ENCODE results near the gene CYP26C1. TPM values are rescaled to one million over a fixed set of nuclear protein-coding genes. Genes with fewer than 3 reads are reported as not detected.

The CYP26C1 gene, protein sequence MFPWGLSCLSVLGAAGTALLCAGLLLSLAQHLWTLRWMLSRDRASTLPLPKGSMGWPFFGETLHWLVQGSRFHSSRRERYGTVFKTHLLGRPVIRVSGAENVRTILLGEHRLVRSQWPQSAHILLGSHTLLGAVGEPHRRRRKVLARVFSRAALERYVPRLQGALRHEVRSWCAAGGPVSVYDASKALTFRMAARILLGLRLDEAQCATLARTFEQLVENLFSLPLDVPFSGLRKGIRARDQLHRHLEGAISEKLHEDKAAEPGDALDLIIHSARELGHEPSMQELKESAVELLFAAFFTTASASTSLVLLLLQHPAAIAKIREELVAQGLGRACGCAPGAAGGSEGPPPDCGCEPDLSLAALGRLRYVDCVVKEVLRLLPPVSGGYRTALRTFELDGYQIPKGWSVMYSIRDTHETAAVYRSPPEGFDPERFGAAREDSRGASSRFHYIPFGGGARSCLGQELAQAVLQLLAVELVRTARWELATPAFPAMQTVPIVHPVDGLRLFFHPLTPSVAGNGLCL
- 0.10 TPM in 1 of 2 replicates, not detected in the other for total RNA-seq
- 0.23 TPM for polyA plus RNA-seq (2012)

DNA sequence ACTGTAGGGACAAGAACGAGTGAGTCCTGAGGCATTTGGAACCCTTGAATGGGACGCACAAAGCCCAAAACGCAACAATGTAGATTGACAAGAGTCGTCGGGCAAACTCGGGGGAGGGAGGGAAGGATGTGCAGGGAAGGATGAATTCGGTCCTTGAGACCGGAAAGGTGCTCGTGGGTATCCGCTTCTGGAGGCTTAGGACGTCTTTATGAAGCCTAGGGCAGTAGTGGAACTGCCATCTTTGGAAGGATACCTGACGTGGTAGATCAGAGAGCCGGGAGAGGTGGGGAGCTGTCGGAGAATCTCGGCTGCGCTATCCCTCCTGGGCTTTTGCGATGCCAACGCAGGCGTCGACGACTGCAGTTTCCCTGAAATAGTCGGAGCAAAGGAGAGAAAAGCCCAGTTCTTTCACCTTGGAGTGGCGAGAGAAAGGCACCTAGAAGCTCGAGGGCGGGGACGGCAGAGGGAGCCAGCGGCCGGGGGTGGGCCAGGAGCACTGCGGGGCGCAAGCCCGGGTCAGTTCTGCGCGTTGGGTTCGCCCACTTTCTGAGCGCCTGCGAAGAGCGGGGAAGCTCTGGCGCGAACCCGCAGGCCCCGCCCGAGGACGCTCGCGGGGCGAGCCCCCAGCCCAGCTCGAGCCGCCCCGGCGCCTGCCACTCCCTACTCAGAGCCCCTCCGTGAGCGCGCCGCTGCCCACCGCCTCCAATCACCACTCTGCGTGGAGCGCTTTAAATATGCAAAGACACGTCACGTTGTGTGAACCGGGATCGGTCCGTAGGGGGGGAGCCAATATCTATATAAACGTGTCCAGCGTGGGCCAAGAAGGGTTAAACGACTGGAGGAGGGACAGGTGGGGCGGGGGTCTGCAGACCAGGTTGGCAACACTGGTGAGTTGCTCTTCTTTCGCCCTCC lies at the start of gene CYP26C1:
Gene CYP26C1 (plus strand): TSS at position 824 of the 912 bp plus-strand sequence. CDS start 466 bp downstream, outside the sequence.
- no peak for DNase-seq (ENCODE audit: low read depth)

DNA sequence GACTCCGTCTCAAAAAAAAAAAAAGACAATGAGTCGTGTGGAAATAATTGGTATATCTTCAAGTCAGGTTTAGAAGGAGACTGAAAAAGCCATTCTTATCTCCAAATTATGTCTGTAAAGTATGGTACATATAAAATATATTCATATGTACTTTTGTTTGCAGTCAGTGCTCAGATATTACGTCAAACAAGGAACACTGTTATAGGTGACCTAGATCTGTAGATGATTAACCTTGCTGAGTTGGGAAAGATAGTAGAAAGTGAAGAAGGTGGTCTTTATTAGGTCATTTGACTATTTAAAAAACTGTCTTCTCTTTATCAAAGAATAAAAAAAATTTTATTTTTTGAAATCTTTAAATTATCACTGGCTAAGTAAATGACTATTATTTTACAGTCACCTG lies 44.9 kb upstream of the CYP26C1 start:
- no peak for DNase-seq (ENCODE audit: low read depth)

DNA sequence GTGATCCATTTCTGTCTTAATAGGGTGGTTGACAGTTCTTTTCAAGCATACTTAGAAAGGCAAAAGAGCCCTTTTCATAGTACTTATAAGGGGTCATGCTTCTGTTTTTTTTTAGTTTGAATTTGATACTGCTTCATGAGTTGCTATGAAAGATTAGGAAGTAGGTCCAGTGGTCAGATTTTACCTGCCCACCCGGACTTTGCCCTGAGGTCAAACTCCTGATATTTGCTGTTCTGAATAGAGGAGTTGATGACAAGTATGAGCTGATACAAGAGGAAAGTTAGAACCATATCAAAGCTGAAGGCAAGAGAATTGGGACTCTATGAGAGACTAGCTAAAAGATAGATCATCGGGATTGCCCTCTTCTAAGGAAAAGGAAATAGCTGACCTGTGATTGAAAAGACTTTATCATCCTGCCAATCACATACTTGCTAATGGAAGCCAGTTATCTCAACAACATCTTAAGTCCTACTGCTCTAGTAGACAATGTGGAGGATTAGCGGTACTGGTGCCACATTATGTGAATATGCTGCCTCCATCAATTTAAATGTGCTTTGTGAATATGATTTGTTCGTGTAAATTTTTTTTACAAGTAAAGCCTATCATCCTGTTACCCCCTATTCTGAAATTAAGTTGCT lies 37.5 kb upstream of the CYP26C1 start:
- no peak for DNase-seq (ENCODE audit: low read depth)

DNA sequence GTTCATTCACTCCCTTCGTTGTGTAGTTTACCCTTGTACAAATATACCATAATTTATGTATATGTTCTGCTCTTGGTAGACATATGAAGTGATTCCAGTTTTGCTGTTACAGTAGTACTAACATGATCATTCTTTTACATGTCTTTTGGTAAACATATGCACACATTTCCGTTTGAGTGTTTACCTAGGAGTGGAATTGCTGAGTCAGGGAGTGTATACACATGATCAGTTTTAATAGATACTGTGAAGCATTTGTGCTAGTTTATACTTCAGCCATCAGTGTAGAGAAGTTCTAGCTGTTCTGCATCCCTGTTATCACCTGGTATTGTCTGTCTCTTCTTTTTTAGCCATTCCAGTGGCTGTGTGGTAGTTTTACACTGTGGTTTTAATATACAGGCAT lies 34.5 kb upstream of the CYP26C1 start:
- no peak for DNase-seq (ENCODE audit: low read depth)

DNA sequence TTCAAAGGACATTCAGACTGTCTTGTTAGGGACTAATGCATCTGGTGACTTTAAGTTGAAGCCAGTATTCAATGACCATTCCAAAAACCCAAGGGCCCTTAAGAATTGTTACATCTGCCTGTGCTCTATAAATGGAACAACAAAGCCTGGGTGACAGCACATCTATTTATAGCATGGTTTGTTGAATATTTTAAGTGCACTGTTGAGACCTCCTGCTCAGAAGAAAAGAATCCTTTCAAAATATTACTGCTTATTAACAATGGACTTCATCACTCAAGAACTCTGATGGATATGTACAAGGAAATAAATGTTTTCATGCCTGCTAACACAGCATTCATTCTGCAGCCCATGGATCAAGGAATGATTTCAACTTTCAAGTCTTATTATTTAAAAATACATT lies 33.1 kb upstream of the CYP26C1 start:
- peak; percentile 17 for DNase-seq (ENCODE audit: low read depth)

DNA sequence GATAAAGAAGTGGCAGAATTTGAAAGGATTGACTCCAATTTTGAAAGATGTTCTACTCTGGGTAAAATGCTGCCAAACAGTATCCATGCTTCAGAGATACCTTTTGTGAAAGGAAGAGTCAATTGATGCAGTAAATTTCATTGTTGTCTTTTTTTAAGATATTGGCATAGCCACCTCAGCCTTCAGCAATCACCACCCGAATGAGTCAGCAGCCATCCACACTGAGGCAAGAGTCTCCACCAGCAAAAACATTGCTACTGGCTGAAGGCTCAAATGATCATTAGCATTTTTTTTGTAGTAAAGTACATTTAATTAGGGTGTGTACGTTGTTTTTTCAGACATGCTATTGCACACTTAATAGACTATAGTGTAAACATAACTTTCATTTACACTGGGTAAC lies 31.7 kb upstream of the CYP26C1 start:
- DNase-seq (ENCODE audit: low read depth) = peak; percentile 56

DNA sequence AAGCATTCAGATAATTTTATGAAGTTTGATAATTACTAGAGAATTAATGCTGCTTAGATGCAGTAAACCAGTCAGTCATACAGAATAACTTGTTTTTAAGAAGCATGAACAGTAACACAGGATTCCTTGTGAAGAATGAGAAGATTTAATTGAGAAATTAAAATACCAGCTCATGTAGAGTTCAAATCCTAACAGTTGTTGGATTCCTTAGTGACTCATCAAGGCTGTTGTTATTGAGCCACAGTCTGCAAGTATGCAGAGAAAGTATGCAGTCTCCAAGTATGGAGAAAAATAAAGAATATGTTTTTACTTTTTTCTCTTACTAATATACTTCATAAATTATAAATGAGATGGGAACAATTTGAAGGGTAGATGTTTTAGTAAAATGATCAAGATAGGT lies 30.2 kb upstream of the CYP26C1 start:
- peak; percentile 67 for DNase-seq (ENCODE audit: low read depth)

DNA sequence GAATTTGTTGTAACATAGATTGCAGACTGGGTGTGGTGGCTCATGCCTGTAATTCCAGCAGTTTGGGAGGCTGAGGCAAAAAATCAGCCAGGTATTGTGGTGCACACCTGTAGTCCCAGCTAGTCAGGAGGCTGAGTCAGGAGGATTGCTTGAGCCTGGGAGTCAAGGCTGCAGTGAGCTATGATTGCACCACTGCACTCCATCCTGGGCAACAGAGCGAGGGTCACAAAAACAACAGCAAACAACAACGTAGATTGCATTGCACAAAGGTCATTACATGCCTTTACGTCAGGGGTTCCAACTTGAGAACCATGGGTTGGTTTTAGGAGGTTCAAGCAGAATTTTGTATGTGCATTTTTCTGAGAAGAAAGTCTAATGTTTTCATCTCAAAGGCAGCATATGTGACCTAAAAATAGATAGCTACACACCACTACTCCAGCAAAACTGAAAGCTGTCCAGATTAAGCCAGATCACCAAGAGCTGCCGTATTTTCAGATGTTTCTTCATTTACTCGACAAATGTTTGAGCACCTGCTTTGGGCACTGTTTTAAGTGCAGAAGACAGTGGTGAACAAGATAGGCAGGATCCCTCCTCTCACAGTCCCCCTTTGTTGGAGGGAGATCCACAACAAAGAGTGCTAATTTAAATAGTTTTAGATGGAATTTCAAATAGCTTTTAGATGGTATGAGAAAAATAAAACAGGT lies 28.3 kb upstream of the CYP26C1 start:
- peak; percentile 56 for DNase-seq (ENCODE audit: low read depth)

DNA sequence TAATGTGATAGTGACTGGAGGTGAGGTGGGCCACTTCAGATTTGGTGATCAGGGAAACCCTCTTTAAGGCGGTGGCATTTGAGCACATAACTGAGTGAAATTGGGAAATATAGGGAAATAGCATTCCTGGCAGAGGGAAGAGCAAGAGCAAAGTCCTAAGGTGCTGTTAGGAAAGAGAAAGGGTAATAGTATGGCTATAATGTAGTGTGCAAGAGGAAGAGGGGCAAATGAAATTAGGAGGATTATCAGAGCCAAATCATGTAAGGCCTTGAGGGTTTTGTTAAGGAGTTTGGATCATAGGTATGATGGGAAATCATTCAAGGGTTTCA lies 27.8 kb upstream of the CYP26C1 start:
- no peak for DNase-seq (ENCODE audit: low read depth)

DNA sequence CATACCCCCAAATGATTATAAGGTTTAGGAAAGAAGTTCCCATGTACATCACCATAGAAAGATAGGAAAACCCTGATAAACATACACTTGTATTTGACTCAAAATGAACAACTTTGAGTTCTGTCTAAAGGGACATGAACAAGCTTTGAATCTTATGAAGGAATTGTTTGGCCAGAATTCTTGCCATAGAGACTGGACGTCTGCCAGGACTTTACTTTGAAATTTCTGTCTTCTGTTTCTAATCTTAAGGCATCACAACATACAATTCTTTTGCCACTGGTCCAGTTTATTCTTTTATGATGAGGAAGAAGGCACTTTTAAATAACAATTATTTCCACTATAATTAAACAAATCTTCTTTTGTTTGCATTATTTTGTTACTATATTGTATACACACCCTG lies 26.2 kb upstream of the CYP26C1 start:
- no peak for DNase-seq (ENCODE audit: low read depth)

DNA sequence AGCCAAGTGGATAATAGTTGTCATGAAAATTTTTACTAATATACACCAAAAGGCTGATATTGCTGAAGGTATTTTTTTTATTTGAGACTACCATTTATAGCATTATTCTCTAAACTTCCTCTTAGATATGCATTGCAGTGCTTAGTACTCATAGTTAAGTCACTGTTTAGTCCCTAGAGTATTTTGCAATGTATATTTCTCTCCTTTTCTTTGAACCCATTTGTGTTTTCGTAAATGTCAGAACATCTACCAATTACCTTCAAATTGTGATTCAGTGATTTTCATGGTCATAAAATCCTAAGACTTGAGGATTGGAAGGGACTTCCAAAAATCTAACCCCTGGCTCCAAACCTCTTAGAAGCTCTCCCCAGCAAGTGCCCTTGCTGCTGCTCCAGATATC lies 21.5 kb upstream of the CYP26C1 start:
- DNase-seq (ENCODE audit: low read depth) = no peak

DNA sequence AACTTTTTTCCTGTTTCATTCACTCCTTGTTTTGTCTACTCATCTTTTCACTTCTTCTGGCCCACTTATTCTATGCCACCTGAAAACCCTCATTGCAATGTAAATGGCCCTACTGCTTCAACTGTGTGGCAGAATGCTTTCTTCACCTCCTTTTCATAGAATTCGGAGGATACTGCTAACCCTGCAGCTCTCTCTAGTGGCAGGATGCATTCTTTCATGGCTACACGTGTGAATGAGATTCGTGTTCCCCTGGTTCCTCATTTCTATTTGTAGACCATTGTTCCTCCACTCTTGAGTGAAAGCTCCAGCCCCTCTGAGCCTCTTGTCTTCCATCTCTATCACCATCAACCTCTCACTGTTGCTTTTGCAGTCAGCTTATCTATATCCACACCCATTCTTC lies 20.9 kb upstream of the CYP26C1 start:
- DNase-seq (ENCODE audit: low read depth) = peak; percentile 60

DNA sequence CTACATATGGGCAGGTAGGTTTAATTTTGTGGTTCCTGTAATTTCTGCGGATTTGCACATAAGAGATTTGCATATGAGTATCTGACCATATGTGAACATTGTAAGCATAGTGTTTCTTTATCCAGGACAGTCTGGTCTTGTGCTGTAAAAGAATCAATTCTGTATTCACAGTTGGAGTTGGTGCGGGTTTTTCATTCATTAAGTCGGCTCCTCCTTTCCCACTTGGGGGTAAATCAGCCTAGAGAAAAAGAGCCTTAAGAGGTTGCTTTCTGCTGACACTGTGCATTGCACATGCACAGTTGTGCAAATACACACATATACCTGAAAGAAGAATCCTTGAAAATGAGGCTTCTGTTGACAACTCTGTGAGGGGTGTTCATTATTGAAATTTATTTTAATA lies 6.1 kb upstream of the CYP26C1 start:
- no peak for DNase-seq (ENCODE audit: low read depth)

DNA sequence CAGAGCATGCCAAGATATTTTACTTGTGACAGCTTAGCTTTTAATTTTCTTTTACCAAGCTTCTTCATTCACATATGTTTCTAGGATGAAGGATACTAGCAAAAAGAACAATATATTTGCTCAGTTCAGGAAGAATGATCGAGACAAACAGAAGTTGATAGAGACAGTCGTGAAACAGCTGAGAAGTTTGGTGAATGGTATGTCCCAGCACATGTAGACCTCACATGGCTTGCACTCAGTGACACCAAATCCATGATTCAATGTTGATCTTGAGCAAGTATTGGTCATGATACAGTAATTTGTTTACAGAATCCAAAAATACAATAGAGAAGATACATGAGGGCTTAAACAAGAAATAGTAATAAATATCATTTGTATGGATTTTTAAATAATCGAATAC lies 2.5 kb upstream of the CYP26C1 start:
- no peak for DNase-seq (ENCODE audit: low read depth)

DNA sequence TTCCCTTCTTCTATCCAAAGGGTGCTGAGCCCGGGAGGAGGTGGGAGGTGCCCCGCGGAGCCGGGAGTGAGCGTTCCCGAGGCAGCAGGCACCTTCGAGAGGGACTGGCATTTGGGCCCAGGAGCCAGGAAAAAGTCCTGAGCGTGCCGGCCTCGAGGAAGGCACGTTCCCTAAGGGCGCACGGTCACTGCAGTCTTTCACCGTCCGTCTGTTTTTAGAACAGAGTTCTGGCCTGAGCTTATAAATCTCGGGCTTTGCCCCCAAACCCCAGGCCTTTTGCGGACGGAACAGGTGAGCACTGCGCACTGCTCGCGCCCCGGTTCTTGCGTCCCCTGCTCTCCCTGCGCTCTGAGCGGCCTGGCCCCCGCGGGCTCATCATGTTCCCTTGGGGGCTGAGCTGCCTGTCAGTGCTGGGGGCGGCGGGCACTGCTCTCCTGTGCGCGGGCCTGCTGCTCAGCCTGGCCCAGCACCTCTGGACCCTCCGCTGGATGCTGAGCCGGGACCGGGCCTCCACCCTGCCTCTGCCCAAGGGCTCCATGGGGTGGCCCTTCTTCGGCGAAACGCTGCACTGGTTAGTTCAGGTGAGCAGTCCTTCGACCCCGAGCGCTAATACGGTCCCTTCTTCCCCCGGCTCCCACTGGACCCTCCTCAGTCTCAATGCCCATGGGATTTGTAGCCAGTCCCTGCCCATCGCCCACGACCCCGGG lies 442 bp downstream of the CYP26C1 start:
- DNase-seq (ENCODE audit: low read depth) = no peak

DNA sequence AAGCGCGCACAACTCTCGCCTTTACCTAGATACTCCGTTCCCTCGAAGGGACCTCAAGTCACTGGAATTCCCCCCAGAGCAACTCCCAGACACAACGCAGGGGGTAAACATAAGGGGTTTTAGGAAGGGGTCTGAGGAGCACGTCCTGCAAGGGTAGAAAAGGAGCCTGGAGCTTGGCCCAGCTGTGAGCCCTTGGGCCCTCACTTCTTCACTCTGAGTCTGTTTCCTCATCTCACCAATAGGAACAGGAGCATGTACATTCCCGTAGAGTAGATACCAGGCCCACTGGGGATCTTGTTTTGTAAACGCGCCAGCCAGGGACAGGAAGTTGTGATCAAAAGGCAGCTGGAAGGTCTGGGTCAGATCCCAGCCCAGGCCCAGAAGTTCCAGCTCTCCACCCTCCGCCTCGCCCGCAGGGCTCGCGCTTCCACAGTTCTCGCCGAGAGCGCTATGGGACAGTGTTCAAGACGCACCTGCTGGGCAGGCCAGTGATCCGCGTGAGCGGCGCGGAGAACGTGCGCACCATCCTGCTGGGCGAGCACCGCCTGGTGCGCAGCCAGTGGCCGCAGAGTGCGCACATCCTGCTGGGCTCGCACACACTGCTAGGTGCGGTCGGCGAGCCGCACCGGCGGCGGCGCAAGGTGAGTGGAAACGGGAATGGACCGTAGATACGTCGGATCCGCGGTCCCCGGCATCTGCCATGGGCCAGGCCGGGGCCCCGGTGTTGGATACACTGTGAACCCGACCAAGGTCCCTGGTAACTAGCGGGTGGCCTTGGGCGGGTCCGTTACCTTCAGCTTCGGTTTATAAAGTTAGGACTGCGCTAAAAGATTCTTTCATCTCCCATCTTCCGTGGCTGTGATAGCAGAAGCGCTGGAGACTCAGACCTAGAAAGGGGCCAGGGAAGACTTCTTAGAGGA lies 1.3 kb downstream of the CYP26C1 start:
- no peak for DNase-seq (ENCODE audit: low read depth)

DNA sequence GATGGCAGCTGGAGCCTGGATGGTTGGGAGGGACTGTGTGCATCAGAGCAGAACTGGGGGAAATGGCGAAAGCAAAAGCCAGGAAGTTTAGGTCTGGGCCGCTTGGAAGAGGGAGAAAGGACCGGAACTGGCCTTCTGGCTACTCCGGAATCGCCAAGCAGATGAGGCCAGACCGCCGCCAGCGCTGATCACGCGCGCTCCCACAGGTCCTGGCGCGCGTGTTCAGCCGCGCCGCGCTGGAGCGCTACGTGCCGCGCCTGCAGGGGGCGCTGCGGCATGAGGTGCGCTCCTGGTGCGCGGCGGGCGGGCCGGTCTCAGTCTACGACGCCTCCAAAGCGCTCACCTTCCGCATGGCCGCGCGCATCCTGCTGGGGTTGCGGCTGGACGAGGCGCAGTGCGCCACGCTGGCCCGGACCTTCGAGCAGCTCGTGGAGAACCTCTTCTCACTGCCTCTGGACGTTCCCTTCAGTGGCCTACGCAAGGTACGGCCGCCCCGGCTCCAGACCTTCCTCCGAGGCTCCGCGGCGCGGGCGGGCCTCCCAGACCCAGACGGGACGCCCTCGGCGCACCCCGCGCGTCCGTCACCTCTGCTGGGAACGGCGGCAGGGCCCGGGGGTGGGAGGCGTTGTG lies 2.0 kb downstream of the CYP26C1 start:
- DNase-seq (ENCODE audit: low read depth) = no peak

DNA sequence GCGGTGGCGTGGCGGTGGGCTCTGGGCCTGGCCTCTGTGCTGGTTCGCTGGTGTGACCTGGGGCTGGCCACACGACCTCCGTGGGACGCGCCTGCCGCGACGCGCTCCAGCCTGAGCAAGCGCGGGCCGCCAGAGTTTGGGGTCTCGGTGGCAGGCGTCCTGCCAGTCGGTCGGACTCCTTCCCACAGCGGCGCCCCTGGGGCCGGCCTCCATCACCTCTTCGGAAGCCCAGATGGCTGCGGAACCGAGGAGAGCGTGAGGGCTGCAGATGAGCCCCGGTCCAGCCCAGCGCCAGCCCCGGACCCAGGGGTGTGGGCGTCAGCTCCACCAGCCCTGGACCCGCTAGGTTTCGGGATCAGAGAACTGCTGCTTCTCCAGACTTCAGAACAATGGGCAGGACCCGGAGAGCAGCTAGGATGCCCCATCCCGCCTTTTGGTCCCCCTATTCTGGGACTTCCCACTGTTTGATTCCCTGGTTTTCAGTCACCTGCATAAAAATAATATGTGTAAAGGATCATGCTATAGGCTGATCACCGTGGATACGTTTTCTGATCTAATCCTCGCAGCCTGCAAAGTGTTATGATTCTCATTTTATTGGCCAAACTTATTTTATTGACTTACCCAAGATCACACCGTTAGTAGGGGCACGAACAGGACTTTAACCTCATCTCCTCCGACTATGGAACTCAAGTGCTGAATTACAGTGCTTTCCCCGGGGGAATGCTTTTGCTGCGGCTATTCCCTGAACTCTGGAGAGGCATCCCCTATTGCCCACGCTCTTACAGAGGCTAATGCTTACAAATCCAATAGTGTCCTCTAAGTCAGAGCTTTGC lies 2.8 kb downstream of the CYP26C1 start:
- DNase-seq (ENCODE audit: low read depth) = no peak
